ENCODE results near the gene ALDH1A2. TPM values are rescaled to one million over a fixed set of nuclear protein-coding genes. Genes with fewer than 3 reads are reported as not detected.
"Not testable (repeated sequence)": the region's sequence is repeated elsewhere in the genome, so short reads cannot be mapped to it uniquely, and the experiment has no call there.

ALDH1A2 gene
- total RNA-seq, 1 experiment from 2014 or later, result 0.22 TPM

- no peaks in the 10 kb centered on the region for H3K79me2 ChIP-seq (ENCODE audit: low read length)
- H2AFZ ChIP-seq (ENCODE audit: low read length), result no peak overlapping the region
- CTCF ChIA-PET, result interaction anchor here (1.0 kb wide), 1 partner anchor 77 kb away, joined by 4 read pairs; no protein-coding TSS in a partner anchor
- TF ChIP-seq EZH2 (IDR thresholded peaks at IDR 0.05; ENCODE audit: low read length, unreplicated experiment) (no peak), EZH2phosphoT487 (IDR thresholded peaks at IDR 0.05; ENCODE audit: borderline replicate concordance, low read length) (no peak)
- TF ChIP-seq, protein P1, sequence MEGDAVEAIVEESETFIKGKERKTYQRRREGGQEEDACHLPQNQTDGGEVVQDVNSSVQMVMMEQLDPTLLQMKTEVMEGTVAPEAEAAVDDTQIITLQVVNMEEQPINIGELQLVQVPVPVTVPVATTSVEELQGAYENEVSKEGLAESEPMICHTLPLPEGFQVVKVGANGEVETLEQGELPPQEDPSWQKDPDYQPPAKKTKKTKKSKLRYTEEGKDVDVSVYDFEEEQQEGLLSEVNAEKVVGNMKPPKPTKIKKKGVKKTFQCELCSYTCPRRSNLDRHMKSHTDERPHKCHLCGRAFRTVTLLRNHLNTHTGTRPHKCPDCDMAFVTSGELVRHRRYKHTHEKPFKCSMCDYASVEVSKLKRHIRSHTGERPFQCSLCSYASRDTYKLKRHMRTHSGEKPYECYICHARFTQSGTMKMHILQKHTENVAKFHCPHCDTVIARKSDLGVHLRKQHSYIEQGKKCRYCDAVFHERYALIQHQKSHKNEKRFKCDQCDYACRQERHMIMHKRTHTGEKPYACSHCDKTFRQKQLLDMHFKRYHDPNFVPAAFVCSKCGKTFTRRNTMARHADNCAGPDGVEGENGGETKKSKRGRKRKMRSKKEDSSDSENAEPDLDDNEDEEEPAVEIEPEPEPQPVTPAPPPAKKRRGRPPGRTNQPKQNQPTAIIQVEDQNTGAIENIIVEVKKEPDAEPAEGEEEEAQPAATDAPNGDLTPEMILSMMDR (conservative IDR thresholded peaks at IDR 0.05; ENCODE audit: low read depth, low read length), result no peak
- H3K9me3 ChIP-seq (ENCODE audit: low read length), result no peaks in the 10 kb centered on the region
- intact Hi-C loops (cut with micrococcal nuclease), result no loop called here
- no peak overlapping the region for H3K9ac ChIP-seq (ENCODE audit: low read length)
- no peaks in the 10 kb centered on the region for H4K20me1 ChIP-seq (ENCODE audit: low read length)
- H3K27me3 ChIP-seq (ENCODE audit: low read length), result no peaks in the 10 kb centered on the region
- H3K9me2 ChIP-seq (replicated peaks; ENCODE audit: low read length), result no peaks in the 10 kb centered on the region
- peaks cover 8% of the 10 kb centered on the region for H3K4me1 ChIP-seq (ENCODE audit: insufficient read depth, low read length)
- no peaks in the 10 kb centered on the region for H3F3A ChIP-seq (ENCODE audit: low read length, unreplicated experiment)
- no peaks in the 10 kb centered on the region for H3K36me3 ChIP-seq (ENCODE audit: low read depth, low read length)
- DNase-seq, result no peak
- no peak for ATAC-seq
- no peak overlapping the region for H3K27ac ChIP-seq (ENCODE audit: low read length)
- H3K4me2 ChIP-seq (ENCODE audit: low read length), result no peak overlapping the region
- POLR2A ChIA-PET (ENCODE audit: unreplicated experiment), result no interaction called here
- no TSS peak for BruUV-seq (replicated peaks)
- H3K4me3 ChIP-seq (ENCODE audit: low read length), result no peak overlapping the region
These were observed 18.4 kb downstream of the ALDH1A2 start for GRCh38 chr15:58047149-58047548.

- Histone ChIP-seq H3K4me2 (ENCODE audit: low read length) (no peak overlapping the region), H3K27ac (ENCODE audit: low read length) (no peak overlapping the region), H3K4me3 (ENCODE audit: low read length) (no peak overlapping the region), H2AFZ (ENCODE audit: low read length) (no peak overlapping the region), H4K20me1 (ENCODE audit: low read length) (no peaks in the 10 kb centered on the region), H3K9me2 (replicated peaks; ENCODE audit: low read length) (no peaks in the 10 kb centered on the region), H3K9ac (ENCODE audit: low read length) (no peak overlapping the region), H3F3A (ENCODE audit: low read length, unreplicated experiment) (no peaks in the 10 kb centered on the region), H3K9me3 (ENCODE audit: low read length) (no peaks in the 10 kb centered on the region), H3K79me2 (ENCODE audit: low read length) (no peaks in the 10 kb centered on the region), H3K27me3 (ENCODE audit: low read length) (no peaks in the 10 kb centered on the region), H3K36me3 (ENCODE audit: low read depth, low read length) (no peaks in the 10 kb centered on the region), H3K4me1 (ENCODE audit: insufficient read depth, low read length) (peaks cover 13% of the 10 kb centered on the region)
- TF ChIP-seq EZH2phosphoT487 (IDR thresholded peaks at IDR 0.05; ENCODE audit: borderline replicate concordance, low read length) (no peak), EZH2 (IDR thresholded peaks at IDR 0.05; ENCODE audit: low read length, unreplicated experiment) (no peak)
- TF ChIP-seq, protein P1 (conservative IDR thresholded peaks at IDR 0.05; ENCODE audit: low read depth, low read length), result no peak
- intact Hi-C loops (cut with micrococcal nuclease), result no loop called here
- BruUV-seq (replicated peaks), result no TSS peak
- ChIA-PET POLR2A (ENCODE audit: unreplicated experiment) (no interaction called here), CTCF (interaction anchor here (1.0 kb wide), 1 partner anchor 77 kb away, joined by 4 read pairs; no protein-coding TSS in a partner anchor)
- no peak for DNase-seq
- no peak for ATAC-seq
These were observed 19.0 kb downstream of the ALDH1A2 start for GRCh38 chr15:58046467-58046866.

DNA sequence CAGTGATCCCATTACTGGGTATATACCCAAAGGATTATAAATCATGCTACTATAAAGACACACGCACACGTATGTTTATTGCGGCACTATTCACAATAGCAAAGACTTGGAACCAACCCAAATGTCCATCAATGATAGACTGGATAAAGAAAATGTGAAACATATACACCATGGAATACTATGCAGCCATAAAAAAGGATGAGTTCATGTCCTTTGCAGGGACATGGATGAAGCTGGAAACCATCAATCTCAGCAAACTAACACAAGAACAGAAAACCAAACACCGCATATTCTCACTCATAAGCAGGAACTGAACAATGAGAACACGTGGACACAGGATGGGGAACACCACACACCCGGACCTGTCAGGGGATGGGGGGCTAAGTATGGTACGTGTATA, 20.1 kb downstream of the ALDH1A2 start:
- DNase-seq; H3K79me2 ChIP-seq (ENCODE audit: low read length); H3K27me3 ChIP-seq (ENCODE audit: low read length); H2AFZ ChIP-seq (ENCODE audit: low read length); CTCF ChIA-PET; BruUV-seq (replicated peaks); POLR2A ChIA-PET (ENCODE audit: unreplicated experiment); H3K36me3 ChIP-seq (ENCODE audit: low read depth, low read length); intact Hi-C loops (cut with micrococcal nuclease); H4K20me1 ChIP-seq (ENCODE audit: low read length); H3K4me3 ChIP-seq (ENCODE audit: low read length); H3K9ac ChIP-seq (ENCODE audit: low read length); H3K4me2 ChIP-seq (ENCODE audit: low read length); H3K9me2 ChIP-seq (replicated peaks; ENCODE audit: low read length); H3K27ac ChIP-seq (ENCODE audit: low read length); H3F3A ChIP-seq (ENCODE audit: low read length, unreplicated experiment); H3K9me3 ChIP-seq (ENCODE audit: low read length); ATAC-seq: not testable (repeated sequence)
- peaks cover 20% of the 10 kb centered on the region for H3K4me1 ChIP-seq (ENCODE audit: insufficient read depth, low read length)

Data from PC-3 (cell line).